ENCODE data around the gene SUN3.

DNA sequence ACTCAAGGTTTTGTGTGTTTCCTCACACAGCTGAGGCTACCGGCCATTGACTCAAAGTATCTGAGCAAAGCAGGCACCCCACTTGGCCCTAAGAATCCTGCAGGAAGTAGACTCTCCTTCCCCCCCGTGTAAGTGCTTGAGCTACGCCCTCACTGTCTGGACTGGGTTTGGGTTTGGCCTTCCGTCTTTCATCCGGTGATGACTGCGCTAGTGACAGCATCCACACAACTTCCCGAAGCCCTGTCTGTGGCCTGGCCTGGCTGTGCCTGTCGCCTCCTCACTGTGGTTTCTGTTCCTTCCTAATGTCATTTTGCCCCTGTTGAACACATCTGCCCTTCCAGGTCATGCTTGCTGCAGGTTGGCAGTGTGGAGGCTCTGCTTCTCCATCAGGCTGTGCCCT is 20.9 kb upstream of the SUN3 start:
- TF ChIP-seq, protein P1, sequence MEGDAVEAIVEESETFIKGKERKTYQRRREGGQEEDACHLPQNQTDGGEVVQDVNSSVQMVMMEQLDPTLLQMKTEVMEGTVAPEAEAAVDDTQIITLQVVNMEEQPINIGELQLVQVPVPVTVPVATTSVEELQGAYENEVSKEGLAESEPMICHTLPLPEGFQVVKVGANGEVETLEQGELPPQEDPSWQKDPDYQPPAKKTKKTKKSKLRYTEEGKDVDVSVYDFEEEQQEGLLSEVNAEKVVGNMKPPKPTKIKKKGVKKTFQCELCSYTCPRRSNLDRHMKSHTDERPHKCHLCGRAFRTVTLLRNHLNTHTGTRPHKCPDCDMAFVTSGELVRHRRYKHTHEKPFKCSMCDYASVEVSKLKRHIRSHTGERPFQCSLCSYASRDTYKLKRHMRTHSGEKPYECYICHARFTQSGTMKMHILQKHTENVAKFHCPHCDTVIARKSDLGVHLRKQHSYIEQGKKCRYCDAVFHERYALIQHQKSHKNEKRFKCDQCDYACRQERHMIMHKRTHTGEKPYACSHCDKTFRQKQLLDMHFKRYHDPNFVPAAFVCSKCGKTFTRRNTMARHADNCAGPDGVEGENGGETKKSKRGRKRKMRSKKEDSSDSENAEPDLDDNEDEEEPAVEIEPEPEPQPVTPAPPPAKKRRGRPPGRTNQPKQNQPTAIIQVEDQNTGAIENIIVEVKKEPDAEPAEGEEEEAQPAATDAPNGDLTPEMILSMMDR (conservative IDR thresholded peaks at IDR 0.05; ENCODE audit: low read length) = no peak
- TF ChIP-seq EZH2phosphoT487 (IDR thresholded peaks at IDR 0.05; ENCODE audit: borderline replicate concordance) = no peak

Data from Loucy (cell line).